ENCODE results near the gene HSD11B2.
A peak's percentile ranks its signal among the peaks of the same experiment; 100 is the strongest.

HSD11B2 gene

GRCh38 chr16:67480833-67481560, 50.1 kb downstream of the HSD11B2 start, which contains the start of gene ATP6V0D1:
Gene ATP6V0D1 (minus strand): TSS chr16:67481157. CDS start chr16:67481086, 71 bp downstream.
- Histone ChIP-seq H4K20me1 (ENCODE audit: control insufficient read depth, insufficient read depth, low read depth, low read length) (0 out of 2 replicates have a peak, but pooled peaks cover 3% of the 10 kb centered on the region), H3K79me2 (ENCODE audit: control insufficient read depth, low read length) (peaks cover 67% of the 10 kb centered on the region), H3K9me2 (replicated peaks; ENCODE audit: control insufficient read depth, low read length) (no peaks in the 10 kb centered on the region), H3F3A (ENCODE audit: control insufficient read depth, insufficient read depth) (peaks cover 6% of the 10 kb centered on the region; the same call in 1 of the 2 replicates), H3K36me3 (ENCODE audit: control insufficient read depth, low read length) (peaks cover 21% of the 10 kb centered on the region), H3K27me3 (ENCODE audit: control insufficient read depth, low read length) (no peaks in the 10 kb centered on the region), H3K4me2 (ENCODE audit: low read length) (peak within 1 kb of the TSS; percentile 98), H3K9me3 (ENCODE audit: control insufficient read depth, insufficient read depth, low read length) (no peaks in the 10 kb centered on the region), H3K27ac (ENCODE audit: low read depth, low read length) (peak within 1 kb of the TSS; percentile 89), H3K4me3 (ENCODE audit: low read length) (peak within 1 kb of the TSS; percentile 95), H3K4me1 (ENCODE audit: control insufficient read depth, low read length) (peaks cover 51% of the 10 kb centered on the region)
- TF ChIP-seq CTCF (IDR thresholded peaks at IDR 0.05; ENCODE audit: low read depth, low read length, poor library complexity, severe bottlenecking) (peak; percentile 74), EZH2phosphoT487 (IDR thresholded peaks at IDR 0.05; ENCODE audit: borderline replicate concordance, low read length) (no peak)

GRCh38 chr16:67481561-67482232, 50.8 kb downstream of the HSD11B2 start:
- Histone ChIP-seq H3F3A (ENCODE audit: control insufficient read depth, insufficient read depth) (peaks cover 6% of the 10 kb centered on the region; the same call in 1 of the 2 replicates), H3K79me2 (ENCODE audit: control insufficient read depth, low read length) (peaks cover 60% of the 10 kb centered on the region), H3K9me3 (ENCODE audit: control insufficient read depth, insufficient read depth, low read length) (no peaks in the 10 kb centered on the region), H3K36me3 (ENCODE audit: control insufficient read depth, low read length) (peaks cover 19% of the 10 kb centered on the region), H3K27me3 (ENCODE audit: control insufficient read depth, low read length) (no peaks in the 10 kb centered on the region), H3K9me2 (replicated peaks; ENCODE audit: control insufficient read depth, low read length) (no peaks in the 10 kb centered on the region), H3K4me3 (ENCODE audit: low read length) (peak overlapping the region; percentile 95), H3K27ac (ENCODE audit: low read depth, low read length) (peak overlapping the region; percentile 85), H4K20me1 (ENCODE audit: control insufficient read depth, insufficient read depth, low read depth, low read length) (no peaks in the 10 kb centered on the region), H3K4me1 (ENCODE audit: control insufficient read depth, low read length) (peaks cover 57% of the 10 kb centered on the region), H3K4me2 (ENCODE audit: low read length) (peak overlapping the region; percentile 97)
- TF ChIP-seq EZH2phosphoT487 (IDR thresholded peaks at IDR 0.05; ENCODE audit: borderline replicate concordance, low read length) (no peak), CTCF (IDR thresholded peaks at IDR 0.05; ENCODE audit: low read depth, low read length, poor library complexity, severe bottlenecking) (no peak)

GRCh38 chr16:67482233-67482924, 51.5 kb downstream of the HSD11B2 start:
- Histone ChIP-seq H3K4me3 (ENCODE audit: low read length) (peak overlapping the region; percentile 95), H3K9me2 (replicated peaks; ENCODE audit: control insufficient read depth, low read length) (no peaks in the 10 kb centered on the region), H3K27ac (ENCODE audit: low read depth, low read length) (peak overlapping the region; percentile 85), H3F3A (ENCODE audit: control insufficient read depth, insufficient read depth) (peaks cover 9% of the 10 kb centered on the region), H3K27me3 (ENCODE audit: control insufficient read depth, low read length) (no peaks in the 10 kb centered on the region), H3K9me3 (ENCODE audit: control insufficient read depth, insufficient read depth, low read length) (no peaks in the 10 kb centered on the region), H3K36me3 (ENCODE audit: control insufficient read depth, low read length) (peaks cover 19% of the 10 kb centered on the region), H4K20me1 (ENCODE audit: control insufficient read depth, insufficient read depth, low read depth, low read length) (no peaks in the 10 kb centered on the region), H3K79me2 (ENCODE audit: control insufficient read depth, low read length) (peaks cover 53% of the 10 kb centered on the region), H3K4me2 (ENCODE audit: low read length) (peak overlapping the region; percentile 97), H3K4me1 (ENCODE audit: control insufficient read depth, low read length) (peaks cover 63% of the 10 kb centered on the region)
- TF ChIP-seq EZH2phosphoT487 (IDR thresholded peaks at IDR 0.05; ENCODE audit: borderline replicate concordance, low read length) (no peak), CTCF (IDR thresholded peaks at IDR 0.05; ENCODE audit: low read depth, low read length, poor library complexity, severe bottlenecking) (no peak)

Data from DOHH2 (cell line).